DMS 273 treated with DMSO at 0.1 percent for 48 hours (cell line): Measurements from ENCODE around the gene GLYATL3.
"Not testable (repeated sequence)": the region's sequence is repeated elsewhere in the genome, so short reads cannot be mapped to it uniquely, and the experiment has no call there.

Source experiments
- DNase-seq: peaks from one replicate; lab custom pipeline; 2025; lab: John Stamatoyannopoulos, UW

Gene GLYATL3

GRCh38 chr6:49499623-49500022, at the start of gene GLYATL3:
TSS of gene GLYATL3 (plus strand) at chr6:49499923. CDS start at chr6:49511991, 12,068 bp downstream.
- no peak for DNase-seq

GRCh38 chr6:49453221-49453620, 46.5 kb upstream of the GLYATL3 start:
- DNase-seq, result no peak

- DNase-seq, result no peak
Measured at GRCh38 chr6:49454787-49455709, 44.7 kb upstream of the GLYATL3 start.

GRCh38 chr6:49457771-49458170, 42.0 kb upstream of the GLYATL3 start:
- no peak for DNase-seq

GRCh38 chr6:49462071-49462470, 37.7 kb upstream of the GLYATL3 start:
- no peak for DNase-seq

GRCh38 chr6:49462599-49462926, 37.2 kb upstream of the GLYATL3 start:
- no peak for DNase-seq

- peak; percentile 90 for DNase-seq
Measured at GRCh38 chr6:49462927-49463611, 36.7 kb upstream of the GLYATL3 start, which contains the start of the genes CENPQ and MMUT. TSS of gene CENPQ (plus strand) at chr6:49463370. CDS start at chr6:49470177, 6,807 bp downstream. TSS of gene MMUT (minus strand) at chr6:49463253. CDS start at chr6:49459466, 3,787 bp downstream.

- no peak for DNase-seq
Measured at GRCh38 chr6:49463612-49463967, 36.1 kb upstream of the GLYATL3 start.

GRCh38 chr6:49464691-49465090, 35.0 kb upstream of the GLYATL3 start:
- no peak for DNase-seq

- DNase-seq, result no peak
Measured at GRCh38 chr6:49468042-49468441, 31.7 kb upstream of the GLYATL3 start.

- not testable (repeated sequence) for DNase-seq
Measured at GRCh38 chr6:49476564-49476963, 23.2 kb upstream of the GLYATL3 start.

- DNase-seq, result no peak
Measured at GRCh38 chr6:49479308-49479970, 20.3 kb upstream of the GLYATL3 start.

- DNase-seq, result not testable (repeated sequence)
Measured at GRCh38 chr6:49481846-49482245, 17.9 kb upstream of the GLYATL3 start.

GRCh38 chr6:49483380-49483779, 16.3 kb upstream of the GLYATL3 start:
- not testable (repeated sequence) for DNase-seq

- DNase-seq, result no peak
Measured at GRCh38 chr6:49490633-49491032, 9.1 kb upstream of the GLYATL3 start.

GRCh38 chr6:49497304-49497703, 2.4 kb upstream of the GLYATL3 start:
- DNase-seq, result no peak

- DNase-seq, result no peak
Measured at GRCh38 chr6:49499126-49499525, 597 bp upstream of the GLYATL3 start.

GRCh38 chr6:49504666-49505065, 4.9 kb downstream of the GLYATL3 start:
- no peak for DNase-seq

- DNase-seq, result no peak
Measured at GRCh38 chr6:49506569-49507111, 6.9 kb downstream of the GLYATL3 start.

- DNase-seq, result no peak
Measured at GRCh38 chr6:49509342-49509741, 9.6 kb downstream of the GLYATL3 start.

GRCh38 chr6:49513153-49513989, 13.6 kb downstream of the GLYATL3 start:
- no peak for DNase-seq
